LNCAP (cell line): ENCODE data around the gene WBP11.

Experiments used
- CTCF ChIP-seq: fragments of 450-650 bp; IDR thresholded peaks from 2 replicates; pipeline ENCODE4 v1.5.1; 2017; ENCODE audit warnings: mild to moderate bottlenecking

The WBP11 gene

GRCh38 chr12:14834509-14834908 is 31.2 kb upstream of the WBP11 start:
- no peak for TF ChIP-seq CTCF

DNA sequence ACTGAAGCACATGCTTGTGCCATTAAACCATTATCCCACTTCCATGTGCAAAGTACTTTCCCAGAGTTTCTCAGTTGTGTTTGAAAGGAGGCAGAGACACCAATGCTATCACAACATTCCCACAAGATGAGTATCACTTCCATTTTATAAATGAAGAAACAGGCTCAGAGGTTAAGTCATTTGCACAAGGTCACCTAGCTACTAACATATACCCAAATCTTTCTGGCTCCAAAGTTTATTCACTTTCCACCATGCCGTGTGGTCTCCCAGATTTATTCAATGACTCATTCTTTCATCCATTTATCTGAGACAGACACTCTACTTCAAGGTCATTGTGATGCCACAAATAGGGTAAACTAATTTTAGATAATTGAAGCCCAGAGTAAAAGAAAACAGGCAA is 30.7 kb upstream of the WBP11 start:
- no peak for TF ChIP-seq CTCF

DNA sequence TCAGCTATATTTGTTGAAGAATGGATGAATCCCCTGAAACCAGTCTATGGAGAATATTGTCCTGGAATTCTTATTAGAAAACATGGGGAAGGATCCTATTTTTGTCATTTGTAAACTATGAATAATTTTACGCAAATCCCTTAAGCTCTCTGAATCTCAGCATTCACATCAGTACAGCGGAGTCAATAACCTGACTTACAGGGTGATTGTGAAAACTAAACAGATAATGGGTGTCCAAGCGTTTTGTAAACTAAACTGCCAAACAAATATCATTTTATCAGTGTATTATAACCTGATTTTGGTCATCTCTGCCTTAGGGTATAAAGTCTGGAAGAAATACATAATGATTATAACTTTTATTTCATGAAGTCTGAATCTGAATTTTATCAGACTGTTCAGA is 30.1 kb upstream of the WBP11 start:
- TF ChIP-seq CTCF: no peak

- no peak for TF ChIP-seq CTCF
These were observed 25.6 kb upstream of the WBP11 start for GRCh38 chr12:14828892-14829291.

- TF ChIP-seq CTCF: no peak
These were observed 23.8 kb upstream of the WBP11 start for GRCh38 chr12:14827043-14827442.

GRCh38 chr12:14826491-14826890 is 23.2 kb upstream of the WBP11 start:
- no peak for TF ChIP-seq CTCF

GRCh38 chr12:14825256-14825655 is 22.0 kb upstream of the WBP11 start:
- TF ChIP-seq CTCF: no peak

DNA sequence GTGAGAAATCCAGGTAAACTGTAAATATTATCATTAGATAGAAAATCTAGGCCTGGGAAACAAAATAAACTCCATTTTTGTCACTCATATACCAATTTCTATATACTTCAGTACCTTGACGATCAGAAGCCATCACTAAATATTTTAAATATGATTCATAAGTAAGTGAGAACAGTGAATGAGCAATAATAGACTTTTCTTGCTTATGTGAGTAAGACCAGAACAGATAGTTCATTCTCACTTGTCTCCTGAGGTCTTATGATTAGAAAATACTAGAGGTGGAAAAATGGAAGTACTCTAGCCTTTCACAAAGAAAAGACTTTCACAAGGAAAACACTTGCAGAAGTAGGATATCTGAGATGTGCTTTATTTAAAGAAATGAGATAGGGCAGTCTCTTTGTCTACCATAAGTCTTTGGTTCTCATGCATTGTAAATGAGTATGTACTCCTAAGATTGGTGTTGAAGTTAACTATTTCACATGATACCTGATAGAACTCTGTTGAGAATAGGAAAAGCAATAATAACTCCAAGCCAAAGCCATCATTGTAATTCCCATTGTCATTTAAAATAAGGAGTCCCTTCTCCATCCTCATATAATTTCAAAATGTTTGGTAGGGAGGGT is 20.8 kb upstream of the WBP11 start:
- no peak for TF ChIP-seq CTCF
